ENCODE data around the gene FAT2.

The FAT2 gene, protein sequence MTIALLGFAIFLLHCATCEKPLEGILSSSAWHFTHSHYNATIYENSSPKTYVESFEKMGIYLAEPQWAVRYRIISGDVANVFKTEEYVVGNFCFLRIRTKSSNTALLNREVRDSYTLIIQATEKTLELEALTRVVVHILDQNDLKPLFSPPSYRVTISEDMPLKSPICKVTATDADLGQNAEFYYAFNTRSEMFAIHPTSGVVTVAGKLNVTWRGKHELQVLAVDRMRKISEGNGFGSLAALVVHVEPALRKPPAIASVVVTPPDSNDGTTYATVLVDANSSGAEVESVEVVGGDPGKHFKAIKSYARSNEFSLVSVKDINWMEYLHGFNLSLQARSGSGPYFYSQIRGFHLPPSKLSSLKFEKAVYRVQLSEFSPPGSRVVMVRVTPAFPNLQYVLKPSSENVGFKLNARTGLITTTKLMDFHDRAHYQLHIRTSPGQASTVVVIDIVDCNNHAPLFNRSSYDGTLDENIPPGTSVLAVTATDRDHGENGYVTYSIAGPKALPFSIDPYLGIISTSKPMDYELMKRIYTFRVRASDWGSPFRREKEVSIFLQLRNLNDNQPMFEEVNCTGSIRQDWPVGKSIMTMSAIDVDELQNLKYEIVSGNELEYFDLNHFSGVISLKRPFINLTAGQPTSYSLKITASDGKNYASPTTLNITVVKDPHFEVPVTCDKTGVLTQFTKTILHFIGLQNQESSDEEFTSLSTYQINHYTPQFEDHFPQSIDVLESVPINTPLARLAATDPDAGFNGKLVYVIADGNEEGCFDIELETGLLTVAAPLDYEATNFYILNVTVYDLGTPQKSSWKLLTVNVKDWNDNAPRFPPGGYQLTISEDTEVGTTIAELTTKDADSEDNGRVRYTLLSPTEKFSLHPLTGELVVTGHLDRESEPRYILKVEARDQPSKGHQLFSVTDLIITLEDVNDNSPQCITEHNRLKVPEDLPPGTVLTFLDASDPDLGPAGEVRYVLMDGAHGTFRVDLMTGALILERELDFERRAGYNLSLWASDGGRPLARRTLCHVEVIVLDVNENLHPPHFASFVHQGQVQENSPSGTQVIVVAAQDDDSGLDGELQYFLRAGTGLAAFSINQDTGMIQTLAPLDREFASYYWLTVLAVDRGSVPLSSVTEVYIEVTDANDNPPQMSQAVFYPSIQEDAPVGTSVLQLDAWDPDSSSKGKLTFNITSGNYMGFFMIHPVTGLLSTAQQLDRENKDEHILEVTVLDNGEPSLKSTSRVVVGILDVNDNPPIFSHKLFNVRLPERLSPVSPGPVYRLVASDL (N-terminal part only)

DNA sequence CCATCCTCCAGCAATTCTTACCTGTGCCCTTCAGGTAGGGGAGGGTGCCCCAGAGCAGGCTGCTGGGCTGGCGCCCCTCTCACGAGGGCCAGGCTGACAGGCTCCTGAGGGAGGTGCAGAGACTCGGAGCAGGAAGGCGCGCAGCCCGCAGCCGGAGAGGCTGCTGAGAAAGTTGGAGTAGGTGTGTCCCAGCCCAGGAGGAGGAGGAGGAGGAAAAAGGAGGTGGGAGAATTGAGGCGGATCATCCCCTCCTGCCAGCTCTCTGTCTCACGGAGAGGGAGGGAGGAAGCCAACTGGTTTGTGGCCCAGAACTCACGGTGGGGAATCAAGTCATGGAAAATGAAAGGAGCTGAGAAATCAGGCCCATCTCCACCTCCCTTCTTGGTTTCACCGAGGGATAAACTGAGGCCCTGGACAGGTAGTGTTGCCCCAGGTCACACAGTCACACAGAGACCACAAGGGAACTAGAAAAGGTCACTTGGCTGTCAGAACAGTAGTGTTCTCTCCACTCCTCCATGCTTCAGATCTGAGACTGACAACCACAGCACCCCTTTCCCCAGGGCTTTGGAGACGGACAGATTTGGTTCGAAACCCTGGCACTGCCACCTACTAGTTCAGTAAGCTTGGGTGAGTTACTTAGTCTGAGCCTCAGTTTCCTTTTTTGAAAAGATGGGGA is at the start of gene FAT2:
FAT2 (minus strand) TSS at position 188 of the 676 bp plus-strand sequence. CDS start 22,400 bp downstream, outside the sequence.
- DNase-seq: no peak

DNA sequence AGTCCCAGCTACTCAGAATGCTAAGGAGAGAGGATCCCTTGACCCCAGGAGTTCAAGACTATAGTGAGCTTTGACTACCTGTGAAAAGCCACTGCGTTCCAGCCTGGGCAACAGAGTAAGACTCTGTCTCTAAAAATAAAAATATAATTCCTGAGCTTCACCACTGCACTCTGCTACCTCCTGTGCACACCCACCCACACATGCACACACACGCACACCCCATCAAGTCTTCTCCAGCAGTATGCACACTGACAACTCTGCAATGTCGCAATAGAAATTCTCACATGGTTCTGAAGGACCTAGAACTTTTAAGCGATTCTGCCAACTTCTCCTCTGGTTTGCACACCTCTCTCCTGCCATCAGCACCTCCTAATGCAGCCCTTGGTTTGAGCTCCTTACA is 47.5 kb upstream of the FAT2 start:
- DNase-seq: no peak

DNA sequence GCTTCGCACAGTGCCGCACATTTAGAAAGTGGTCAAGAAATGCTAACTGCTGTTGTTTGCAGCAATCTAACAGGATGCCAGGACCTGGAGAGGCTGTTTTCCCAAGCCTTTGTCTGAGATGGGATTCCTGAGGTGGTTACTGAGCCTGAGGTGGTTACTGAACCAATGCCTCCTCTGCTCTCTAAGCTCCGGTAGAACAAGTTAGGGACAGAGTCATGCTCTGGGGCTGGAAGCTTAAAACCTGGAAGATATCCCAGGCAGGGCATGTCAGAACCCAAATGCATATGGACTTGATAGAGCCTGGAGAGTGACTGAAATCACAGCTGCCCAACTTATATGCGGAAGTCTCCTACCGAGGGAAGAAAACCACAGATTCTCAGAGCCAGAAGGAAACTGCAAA is 46.5 kb upstream of the FAT2 start:
- DNase-seq: no peak

DNA sequence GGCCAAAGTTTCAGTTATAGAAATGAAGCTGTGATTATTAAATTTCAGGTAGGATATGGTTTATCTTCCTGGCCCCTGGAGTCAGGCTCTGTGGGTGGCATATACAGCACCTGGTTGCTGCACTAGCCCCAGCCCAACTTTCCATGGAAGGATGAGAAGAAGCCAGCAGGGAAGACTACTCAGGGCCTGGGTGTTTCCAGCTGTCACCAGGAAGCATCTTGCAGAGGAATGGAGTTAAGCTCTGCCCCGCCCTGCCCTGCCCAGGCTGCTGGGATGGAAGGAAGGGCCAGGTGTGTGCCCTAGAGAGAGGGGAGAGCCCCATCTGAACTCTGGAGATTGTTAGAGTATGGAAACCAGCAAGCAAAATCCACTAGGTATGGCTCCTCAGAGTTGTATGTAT is 42.8 kb upstream of the FAT2 start:
- DNase-seq: no peak

DNA sequence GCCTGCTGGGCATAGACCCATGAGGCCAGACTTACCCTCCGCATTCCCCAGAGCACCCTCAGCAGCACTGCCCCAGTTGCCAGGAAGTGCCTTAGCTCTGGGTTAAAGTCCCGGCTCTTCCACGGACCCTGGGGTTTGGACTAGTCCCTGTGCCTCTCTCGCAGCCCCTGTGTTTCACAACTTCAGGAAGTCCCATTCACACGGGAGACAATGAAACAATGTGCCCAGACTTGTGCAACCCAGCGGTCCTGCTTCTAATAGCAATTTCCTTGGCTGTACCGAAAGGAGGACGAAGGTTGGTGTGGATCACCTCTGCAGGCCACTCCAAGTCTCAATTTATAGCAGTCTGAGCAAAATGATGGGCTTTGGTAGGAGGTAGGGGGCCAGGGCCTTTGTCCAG is 41.8 kb upstream of the FAT2 start:
- no peak for DNase-seq

DNA sequence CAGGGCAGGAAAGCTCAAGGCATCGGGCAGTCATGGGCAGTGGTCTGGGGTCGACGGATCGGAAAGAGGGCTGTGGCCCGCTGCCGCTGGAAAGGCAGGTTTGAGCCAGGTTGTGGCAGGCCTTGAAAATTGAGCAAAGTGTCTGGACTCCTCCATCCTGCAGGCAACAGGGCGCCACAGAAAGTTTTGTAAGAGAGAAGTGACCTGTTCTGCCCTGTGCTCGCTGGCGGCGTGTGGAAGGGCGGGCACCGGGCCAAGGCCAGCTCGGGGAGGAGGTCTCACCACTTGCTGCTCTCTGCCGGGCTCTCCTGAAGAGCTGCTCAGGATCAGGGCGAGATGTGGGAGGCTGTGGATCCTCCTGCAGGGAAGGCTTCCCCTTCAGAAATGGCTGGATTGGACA is 41.4 kb upstream of the FAT2 start:
- DNase-seq: no peak

DNA sequence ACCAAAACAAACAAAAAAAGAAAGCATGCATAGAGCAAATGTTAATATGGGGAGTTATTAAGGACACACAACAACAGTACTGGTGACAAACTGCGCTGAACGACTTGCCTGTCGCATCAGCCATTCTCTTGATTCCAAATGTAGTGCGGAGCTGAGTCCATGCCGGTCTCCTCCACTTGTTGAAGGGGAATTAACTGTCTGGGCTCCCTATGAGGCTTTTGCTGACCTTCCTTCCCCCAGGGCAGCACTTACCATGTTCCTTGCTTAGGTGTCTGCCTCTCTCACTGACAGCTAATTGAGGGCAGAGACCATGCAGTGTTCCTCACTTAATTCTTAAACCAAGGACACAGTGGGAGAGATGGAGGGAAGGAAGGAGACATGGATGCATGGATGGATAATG is 40.8 kb upstream of the FAT2 start:
- DNase-seq: no peak

DNA sequence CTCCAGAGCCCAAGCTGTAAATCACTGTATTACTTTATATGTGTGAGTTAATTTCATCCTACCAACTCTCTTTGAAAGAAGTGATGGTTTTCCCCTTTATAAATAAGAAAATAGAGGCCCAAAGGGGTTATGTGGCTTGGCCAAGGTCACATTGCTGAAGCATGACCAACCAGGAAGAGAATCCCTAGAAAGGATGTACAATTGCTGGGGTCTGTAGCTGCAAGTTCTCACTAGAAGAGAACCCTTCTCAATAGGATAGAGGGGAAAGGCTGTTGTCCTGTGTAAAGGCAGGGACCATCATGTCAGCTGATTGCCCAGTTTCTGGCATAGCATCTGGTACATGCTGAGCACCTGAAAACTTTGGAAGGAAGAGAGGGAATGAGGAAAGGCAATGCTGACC is 39.0 kb upstream of the FAT2 start:
- no peak for DNase-seq

DNA sequence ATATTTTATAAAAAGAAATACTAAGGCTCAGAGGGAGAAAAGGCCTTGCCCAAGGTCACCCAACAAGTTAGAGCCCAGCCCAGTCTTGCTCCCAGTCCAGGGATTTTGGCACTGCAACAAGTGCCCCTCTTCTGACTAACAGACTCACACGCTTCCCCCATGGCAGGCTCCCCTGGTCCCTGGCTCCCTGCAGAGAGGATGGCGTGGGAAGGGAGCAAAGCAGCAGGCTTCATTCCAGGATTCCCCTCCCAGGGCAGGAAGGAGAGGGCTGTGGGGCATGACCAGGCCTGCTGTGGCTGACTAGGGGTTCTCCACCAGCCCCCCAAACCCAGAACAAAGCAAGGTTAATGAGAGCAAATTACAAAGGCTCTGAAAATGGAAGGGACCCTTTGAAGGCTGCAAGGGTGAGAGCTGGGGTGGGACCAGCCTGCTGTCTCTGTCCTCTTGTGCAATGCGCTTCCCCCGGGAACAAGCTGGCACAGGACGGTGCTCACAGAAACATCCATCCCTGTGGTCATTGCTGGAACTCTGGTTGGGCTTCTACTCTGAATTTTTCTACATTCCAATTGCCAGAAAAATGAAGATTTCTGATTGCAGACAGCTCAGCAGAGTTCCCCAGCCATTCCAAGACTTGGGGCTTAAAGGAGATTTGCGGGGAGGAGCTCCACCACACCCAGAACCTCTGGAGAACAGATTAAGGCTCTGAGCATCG is 37.1 kb upstream of the FAT2 start:
- DNase-seq: no peak

DNA sequence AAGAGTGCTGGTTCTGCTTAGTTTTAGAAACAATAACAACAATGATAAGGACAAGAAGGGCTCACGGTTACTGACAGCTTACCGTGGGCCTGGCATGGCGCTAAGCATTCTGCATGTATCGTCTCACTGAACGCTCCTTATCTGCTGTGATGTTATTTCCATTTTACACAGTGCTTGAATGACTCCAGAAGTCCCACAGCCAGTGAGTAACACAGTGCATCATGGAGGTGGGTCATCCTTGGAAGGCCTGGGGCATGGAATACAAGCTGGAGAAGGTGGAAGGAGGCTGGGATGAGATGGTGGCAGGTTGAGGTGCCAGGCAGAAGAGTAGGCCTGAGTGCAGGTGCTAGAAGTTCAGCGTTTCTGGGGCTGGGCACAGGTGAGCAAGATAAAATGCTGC is 36.5 kb upstream of the FAT2 start:
- no peak for DNase-seq

DNA sequence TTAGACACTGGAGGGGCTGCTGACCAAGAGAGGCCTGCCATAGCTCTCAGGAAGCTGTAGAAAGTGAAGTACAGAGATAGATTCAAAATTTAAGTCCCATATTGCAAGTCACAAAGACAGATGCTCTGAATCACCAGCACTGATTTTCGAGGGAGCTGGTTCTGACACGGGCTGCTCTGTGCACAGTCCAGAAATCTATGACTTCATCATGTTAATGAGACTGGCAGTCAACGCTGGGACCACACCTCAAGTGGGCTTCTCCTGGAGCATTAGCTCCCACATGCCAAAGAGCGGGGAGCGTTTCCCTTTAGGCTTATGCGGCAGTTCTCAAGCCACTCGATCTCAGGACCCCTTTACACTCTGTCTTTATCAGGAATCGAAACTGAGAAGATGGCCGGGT is 34.2 kb upstream of the FAT2 start:
- no peak for DNase-seq

DNA sequence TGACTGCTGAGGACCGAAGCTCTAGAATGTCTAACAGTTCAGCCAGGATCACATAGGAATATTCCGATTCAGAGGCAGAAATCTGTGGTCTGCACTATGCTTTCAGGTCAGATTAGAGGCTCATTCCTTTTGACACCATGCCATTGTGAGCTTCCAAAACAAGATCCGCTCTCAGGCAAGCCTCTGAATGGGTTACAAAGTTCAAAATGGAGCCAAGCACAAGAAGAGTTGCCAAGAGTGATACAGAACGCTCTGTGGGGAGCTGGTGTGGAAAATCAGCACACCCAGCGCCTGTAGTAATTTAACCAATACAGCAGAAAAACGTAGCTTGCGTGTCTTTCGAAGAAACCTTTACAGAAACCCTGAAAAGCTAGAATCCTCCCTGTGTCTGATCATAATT is 33.3 kb upstream of the FAT2 start:
- DNase-seq: no peak

DNA sequence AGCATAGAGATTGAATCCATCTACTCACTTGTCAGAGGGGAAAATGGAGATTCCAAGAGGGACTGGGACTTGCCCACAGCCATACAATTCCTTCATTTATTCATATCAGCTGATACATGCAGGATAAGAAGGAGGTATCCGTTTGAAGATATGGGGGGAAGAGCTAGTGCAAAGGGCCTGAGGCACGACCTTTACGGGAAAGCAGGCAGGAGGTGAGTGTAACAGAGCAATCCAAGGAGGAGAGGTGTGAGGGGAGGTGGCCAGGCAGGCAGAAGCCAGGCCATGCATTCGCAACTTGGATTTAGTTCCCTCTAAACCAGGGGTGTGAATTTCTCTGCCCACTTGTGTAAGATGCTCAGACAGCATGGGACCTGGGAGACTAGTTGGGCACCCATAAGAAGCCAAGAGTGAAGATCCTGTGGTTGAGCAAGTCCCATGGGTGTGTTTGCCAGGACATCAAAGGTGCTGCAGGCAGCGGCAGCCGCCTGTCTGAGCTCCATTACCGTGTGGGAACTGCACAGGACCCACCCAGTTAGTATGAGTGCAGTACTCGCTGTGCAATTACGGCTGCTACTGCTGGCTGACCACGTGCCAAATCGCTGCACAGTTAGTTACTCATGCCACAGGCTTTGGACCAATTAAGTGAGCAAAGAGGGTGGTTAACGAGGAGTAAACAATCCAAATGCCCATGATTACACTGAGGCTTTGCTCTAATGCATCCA is 31.4 kb upstream of the FAT2 start:
- no peak for DNase-seq

DNA sequence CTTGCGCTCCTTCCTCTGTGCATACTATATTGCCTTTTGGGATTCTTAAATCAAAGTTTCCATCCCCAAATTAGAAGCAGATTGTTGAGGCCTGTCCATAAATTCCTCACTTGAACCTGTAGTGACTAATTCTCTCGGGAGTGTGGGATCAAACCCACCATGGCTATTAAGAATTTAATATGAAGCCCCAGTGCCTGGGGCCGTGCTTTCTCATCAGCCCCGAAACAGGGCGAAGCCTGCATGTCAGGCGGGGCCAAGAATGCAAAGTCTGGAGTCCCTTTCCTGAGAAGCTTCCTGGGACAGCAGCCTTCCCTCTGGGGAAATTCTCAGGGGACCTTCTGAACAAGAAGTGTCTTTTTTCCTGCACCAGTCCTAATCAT is 29.3 kb upstream of the FAT2 start:
- no peak for DNase-seq

DNA sequence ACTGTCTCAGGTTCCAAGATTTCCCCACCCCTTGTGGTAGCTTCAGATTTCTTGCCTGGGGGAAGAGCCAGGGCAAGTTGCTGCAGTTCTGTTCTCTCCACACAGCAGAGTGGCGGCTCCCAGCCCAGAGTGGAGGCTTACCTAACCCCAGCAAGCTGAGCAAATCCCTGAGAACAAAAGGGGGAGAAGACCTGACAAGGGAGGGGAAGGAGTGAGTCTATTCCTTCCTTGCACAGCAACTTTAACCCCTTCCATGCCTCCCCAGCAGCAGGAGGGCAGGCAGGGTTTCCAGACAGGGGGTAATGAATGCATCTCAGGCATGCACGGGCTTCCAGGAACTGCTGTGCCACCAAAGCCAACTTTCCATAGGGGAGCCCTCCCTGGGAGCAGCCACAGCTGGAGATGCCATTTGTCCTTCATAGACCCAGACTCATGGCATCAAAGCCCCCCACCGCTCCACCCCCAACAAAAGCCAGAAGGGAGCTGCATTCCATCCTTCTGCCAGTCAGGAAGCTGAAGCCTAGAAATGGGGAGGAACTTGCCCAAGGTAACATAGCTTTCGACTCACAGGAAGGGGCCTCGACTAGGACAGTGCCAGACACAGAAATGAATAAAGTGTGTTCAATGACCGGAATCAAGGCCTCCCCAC is 28.8 kb upstream of the FAT2 start:
- no peak for DNase-seq

DNA sequence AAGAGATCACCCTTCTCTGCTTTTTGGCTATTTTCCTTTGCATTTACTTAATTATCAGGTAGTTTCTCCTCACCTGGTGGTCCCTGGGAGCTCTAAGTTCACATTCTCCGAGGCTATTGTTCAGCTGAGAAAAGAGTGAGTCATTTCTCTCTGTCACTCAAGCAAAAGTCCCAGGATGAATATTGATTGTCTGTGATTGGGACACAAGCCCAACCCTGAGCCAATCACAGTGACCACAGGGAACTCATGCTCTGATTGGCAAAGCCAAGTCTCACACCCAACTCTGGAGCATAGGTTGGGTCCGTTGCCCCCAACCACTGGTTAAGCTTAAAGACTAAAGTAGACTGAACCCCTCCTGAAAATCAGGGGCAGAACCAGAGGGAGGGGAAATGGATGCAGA is 27.8 kb upstream of the FAT2 start:
- DNase-seq: no peak

DNA sequence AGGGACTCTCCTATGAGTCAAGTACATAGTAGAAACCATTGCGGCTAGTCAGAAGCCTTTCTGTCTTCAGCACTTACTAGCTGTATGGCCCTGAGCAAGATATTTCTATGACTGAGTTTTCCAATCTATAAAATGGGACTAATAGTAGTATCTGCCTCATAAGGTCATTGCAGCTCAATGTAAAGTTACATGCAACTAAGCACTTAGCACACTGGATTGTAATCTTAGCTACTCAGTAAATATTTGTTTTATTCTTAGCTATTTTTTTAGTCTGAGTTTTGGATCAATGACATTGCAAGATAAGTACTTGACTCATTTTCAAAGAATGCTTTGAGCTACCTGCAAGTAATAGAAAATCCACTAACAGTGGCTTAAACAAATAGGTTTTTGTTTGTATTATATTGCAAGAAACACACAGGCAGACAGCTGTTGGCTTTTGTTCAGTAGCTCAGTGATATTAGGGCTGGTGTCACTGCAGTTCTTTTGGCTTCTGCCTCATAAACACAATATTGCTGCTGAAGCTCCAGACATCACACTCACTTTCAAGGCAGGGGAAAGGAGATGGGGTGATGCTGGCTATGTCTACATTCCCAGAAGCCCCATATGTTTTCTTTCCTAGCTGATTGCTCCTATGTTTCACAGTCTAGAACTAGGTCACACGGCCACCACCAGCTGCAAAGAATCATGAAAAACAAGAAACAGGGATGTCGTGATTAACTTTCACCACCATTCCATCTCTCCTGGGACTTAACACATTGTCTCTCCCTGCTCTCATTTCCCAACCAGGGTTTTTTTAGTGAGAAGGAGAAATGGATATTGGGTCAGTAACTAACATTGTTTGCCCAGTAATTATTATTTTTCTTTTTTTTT is 26.9 kb upstream of the FAT2 start:
- no peak for DNase-seq

DNA sequence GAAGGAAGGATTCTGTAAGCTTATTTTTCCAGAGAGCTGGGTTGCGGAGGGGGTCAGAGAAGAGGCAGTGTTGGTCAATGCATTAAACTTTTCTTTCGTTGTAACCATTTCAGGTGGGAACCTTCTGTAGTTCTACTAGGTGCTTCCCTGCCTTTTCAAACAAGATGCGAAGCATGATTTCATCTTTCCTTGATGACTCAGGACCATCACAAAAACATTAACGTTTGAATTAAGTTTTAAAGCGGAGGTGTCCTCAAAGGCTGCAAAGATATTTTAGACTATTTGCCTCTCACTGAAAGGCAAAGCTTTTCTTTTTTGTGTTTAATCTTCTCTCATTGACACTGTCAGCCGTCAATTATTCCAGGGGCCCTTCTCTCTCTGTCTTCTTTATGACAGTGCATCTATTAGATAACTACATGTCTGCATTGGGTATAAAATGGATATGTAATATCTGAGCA is 26.3 kb upstream of the FAT2 start:
- no peak for DNase-seq

DNA sequence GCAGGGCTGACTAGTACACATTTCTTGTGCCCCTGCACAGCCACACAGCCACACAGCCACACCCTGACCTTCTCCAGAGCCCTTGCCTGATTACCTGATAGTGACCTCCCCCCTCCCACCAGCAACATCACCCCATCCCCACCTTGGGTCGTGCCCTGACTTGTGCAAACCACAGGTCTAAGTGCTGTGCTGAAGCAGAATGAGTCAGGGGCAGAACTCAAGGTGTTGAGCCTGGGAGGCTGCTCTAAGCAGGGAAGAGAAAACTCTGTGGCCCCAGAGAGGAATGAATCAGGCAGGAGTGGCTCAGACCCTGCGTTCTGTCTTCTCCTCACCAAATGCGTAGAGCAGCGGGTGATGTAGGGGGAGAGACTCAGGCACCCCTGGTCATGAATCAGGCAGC is 24.3 kb upstream of the FAT2 start:
- DNase-seq: no peak

DNA sequence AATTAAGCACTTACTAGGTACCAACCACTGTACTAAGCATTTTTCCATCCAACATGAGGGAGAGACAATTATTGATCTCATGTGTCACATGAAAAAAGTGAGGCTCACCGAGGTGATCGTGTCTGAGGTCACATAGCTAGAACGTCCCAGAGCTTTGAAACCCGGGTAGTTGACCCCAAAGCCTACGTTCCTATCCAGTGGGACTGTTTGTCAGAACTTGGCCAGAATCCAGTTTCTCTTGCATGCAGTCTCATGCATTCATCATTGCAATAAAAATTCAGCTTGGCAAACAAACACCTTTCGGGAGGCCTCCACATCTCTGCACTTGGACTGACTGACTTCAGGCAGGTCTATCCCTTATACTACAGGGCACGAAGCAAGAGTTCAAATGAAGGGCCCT is 23.4 kb upstream of the FAT2 start:
- no peak for DNase-seq
